GM10847 (cell line): ENCODE measurements around the gene NTSR2.

Experiments
- POLR2A ChIP-seq: IDR thresholded peaks from 2 replicates; pipeline ENCODE4 v1.6.1; 2011; ENCODE audit not compliant: insufficient read length; ENCODE audit errors: extremely low read depth

The NTSR2 gene, protein sequence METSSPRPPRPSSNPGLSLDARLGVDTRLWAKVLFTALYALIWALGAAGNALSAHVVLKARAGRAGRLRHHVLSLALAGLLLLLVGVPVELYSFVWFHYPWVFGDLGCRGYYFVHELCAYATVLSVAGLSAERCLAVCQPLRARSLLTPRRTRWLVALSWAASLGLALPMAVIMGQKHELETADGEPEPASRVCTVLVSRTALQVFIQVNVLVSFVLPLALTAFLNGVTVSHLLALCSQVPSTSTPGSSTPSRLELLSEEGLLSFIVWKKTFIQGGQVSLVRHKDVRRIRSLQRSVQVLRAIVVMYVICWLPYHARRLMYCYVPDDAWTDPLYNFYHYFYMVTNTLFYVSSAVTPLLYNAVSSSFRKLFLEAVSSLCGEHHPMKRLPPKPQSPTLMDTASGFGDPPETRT

DNA sequence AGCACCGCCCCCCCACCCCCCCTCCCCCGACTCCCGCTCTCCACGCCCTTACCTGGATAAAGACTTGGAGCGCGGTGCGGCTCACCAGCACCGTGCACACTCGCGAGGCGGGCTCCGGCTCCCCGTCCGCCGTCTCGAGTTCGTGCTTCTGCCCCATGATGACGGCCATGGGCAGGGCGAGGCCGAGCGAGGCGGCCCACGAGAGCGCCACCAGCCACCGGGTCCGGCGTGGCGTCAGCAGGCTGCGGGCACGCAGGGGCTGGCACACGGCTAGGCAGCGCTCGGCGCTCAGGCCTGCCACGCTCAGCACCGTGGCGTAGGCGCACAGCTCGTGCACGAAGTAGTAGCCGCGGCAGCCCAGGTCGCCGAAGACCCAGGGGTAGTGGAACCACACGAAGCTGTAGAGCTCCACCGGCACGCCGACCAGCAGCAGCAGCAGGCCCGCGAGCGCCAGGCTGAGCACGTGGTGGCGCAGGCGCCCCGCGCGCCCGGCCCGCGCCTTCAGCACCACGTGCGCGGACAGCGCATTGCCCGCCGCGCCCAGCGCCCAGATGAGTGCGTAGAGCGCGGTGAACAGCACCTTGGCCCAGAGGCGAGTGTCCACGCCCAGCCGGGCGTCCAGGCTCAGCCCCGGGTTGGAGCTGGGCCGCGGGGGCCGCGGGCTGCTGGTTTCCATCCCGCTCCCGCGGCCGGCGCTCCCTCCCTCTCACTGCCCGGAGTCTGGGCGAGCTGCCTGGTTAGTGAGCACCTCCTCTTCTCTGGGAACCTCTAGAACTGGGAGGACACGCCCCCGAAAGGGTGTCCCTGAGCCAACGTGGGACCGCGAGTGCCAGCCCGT is at the start of gene NTSR2:
TSS of gene NTSR2 (minus strand) at position 742 of the 838 bp plus-strand sequence. CDS start at position 676, 66 bp downstream.
- no peak for TF ChIP-seq POLR2A

DNA sequence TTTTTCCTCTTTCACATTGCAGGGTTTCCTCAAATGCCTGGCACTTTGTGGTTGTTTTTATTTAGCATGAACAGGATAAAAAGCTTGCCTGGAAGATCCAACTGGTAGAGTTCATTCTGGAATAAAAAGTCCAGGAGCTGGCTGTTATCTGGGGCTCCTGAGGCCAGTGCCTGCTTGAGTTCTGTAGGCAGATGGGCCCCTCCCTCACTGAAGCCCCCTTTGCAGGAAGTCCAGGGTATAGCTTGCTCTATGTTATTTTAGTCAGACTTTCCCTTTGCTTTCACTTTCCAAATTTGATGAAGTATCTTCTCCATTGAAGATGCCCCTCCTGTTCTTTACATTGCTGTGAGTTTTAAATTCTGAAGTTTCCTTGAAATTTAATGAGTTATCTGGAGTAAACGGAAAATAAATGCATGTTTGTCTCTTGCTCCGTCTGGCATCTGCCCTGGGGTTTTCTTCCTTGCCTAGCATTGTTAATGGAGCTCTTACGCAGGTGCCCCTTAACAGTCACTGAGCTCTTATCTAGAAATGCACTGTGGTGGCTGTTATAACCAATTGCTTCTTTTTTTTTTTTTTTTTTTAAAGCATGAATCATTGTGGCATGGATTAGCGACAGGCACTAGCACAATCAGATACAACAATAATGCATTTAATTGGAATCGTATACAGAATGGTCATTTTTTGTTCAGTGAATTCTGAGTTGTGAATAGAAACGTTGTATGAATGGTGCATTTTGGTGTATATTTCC is 49.4 kb upstream of the NTSR2 start:
- TF ChIP-seq POLR2A: no peak

DNA sequence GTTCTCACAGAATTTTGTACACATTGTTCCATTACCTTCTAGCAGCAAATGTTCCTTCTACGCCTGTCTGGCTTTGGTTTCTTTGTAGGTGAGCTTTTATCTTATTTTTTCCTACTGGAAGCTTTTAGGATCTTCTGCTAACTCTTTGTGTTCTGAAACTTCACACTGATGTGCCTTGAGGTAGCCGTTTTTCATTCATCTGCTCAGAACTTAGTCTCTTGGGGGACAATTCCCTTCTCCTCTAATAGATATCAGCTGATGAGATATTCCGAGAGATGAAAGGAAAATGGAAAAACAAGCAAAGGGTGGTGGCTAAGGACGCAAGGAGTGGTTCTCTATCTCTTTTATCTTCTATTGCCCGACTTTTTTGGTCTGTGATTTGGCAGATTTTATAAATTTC is 48.6 kb upstream of the NTSR2 start:
- TF ChIP-seq POLR2A: no peak

DNA sequence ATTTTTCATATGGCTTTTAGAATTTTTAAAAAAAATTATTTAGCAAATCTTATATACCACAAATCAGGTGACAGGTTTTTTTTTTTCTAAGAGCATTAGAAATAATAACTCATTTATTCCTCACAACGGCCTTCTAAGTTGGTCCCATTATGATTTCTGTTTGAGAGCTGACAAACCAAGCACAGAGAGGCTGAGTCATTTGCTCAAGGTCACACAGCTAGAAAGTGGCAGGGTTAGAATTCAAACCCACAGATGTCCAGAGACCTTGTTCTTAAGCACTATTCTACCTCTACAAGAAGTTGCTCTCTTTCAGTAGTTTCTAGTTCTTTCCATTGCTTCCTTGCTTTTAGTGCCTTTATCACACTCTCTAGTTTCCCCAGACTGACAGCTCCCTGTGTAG is 47.6 kb upstream of the NTSR2 start:
- TF ChIP-seq POLR2A: no peak

GRCh38 chr2:11716689-11717321 is 46.8 kb upstream of the NTSR2 start:
- no peak for TF ChIP-seq POLR2A

GRCh38 chr2:11715987-11716652 is 46.1 kb upstream of the NTSR2 start:
- TF ChIP-seq POLR2A: no peak

DNA sequence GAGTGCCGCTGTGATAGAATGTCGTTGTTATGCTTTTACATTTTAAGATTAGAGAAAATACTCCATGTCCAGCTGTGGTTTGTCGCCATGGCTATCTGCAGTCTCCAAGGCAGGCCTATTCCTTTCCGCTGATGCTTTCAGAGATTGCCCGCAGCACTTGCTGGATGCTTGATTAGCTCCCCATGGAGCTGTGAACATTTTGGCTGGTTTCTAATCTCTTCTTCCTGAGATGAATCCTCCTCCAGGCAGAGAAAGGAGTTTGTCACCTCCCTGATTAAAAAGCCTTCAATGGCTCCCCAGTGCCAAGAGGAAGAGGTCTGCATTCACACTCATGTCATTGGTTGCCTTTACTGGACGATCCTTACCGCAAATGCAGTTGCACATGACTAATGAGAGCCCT is 43.8 kb upstream of the NTSR2 start:
- TF ChIP-seq POLR2A: no peak

DNA sequence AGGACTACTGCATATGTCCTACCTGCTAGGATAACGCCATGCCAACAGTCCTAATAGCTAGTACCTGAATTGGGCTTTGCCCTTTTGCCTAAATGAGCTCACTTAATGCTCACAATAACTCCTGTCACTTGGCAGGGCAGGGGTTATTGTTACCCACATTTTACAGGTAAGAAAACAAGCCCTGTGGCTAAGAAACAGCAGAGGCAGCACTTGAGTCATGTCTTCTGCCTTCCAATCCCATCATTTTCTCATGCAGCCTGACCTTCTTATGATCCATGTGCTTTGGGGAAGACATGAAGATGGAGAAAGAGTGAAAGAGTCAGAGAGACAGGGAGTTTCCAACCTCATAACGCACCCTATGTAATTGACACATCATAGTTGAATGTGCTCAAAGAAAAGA is 42.9 kb upstream of the NTSR2 start:
- no peak for TF ChIP-seq POLR2A

DNA sequence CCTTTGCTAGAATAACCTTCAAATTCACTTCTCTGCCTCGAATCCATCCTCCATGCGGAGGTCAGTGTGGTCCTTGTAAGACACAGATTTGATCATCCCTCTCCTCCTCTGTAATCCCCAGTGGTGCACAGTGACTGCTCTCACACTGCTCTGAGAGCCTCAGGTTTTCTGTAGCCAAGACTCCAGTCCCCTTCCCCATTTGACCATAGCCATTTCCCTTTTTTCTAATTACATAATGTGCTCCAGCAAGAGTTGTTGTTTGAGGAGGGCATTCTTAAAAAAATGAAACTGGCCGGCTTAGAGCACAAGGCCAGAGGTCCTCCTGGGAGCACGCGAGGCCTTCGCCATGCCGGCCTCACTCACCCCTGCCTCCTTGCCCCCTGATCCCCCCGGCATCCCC is 41.8 kb upstream of the NTSR2 start:
- TF ChIP-seq POLR2A: no peak

GRCh38 chr2:11711354-11711716 is 41.3 kb upstream of the NTSR2 start:
- TF ChIP-seq POLR2A: no peak

DNA sequence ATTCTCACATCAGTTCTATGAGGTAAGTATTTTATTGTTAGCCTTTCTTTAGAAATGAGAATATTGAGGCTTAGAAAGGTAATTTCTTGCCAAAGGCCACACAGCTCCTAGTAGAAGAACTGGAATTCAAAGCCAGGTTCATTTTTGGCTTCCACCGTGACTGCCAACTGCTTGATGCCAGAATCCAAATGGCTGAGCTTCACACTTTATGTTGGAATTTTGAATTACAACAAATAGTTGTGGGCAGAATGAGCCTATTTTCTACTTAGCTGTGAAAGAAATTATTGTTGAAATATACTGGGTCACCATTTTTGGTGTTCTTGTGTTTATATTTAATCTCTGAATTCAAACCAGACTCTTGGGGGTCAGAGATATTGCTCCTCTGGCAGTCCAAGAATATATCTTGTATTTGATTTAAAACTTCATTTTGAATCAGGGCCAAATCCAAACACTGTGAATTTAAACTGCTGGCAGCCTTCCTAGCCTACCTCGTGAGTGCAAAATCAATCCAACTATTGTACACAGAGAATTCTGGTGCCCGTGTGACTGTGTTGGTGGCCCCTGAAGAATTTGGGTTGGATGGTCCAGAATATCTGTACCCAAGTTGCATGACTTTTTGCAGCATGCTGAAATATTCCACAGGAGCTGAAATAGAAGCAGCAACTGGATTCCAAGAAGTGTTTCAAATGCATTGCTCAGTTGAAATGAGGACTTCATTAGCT is 40.8 kb upstream of the NTSR2 start:
- no peak for TF ChIP-seq POLR2A

GRCh38 chr2:11710210-11710609 is 40.2 kb upstream of the NTSR2 start:
- TF ChIP-seq POLR2A: no peak

- TF ChIP-seq POLR2A: no peak
These were observed 39.3 kb upstream of the NTSR2 start for GRCh38 chr2:11709293-11709692.

DNA sequence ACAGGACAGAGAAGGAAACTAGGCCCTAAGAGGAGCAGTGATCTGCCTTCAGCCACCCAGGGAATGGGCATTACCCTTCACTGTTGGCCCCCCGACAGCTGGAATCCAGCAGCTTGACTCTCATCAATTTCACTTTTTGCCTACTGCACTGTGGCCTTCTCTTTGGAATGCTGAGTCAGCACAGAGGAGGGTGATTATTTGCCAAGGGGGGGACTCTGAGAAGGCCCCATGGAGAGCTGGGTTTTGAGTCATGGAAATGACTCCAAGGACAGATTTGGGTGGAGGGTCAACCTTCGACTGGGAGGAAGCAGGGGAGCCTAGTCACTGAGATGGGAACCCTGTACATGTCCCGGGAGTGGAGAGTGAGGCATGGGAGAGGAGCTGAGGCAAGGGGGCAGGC is 38.1 kb upstream of the NTSR2 start:
- TF ChIP-seq POLR2A: no peak
